ENCODE measurements around the gene N4BP2.

Gene N4BP2

DNA sequence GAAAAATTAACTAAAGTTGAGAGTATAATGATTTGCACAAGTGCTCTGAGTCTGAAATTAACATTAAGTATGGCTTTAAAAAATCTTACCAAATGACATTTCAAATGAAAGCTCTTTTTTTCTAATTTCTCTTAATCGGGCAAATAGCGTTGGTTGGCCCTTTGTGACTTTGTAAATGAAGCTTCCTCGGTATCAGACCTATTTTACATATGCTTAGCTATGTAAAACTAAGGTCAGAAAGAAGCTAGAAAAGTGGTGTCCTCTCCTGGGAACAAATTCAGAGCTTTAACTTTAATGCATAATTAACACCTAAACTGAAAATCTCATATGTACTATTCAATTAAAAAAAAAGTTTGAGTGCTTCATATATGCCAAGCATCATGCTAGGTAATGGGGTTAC is 62.7 kb downstream of the N4BP2 start:
- no peak for DNase-seq
- Histone ChIP-seq H3K27ac (ENCODE audit: low read length) (no peak overlapping the region), H3K4me1 (ENCODE audit: low read length) (no peaks in the 10 kb centered on the region), H3K9ac (ENCODE audit: low read length) (no peak overlapping the region), H3K4me3 (ENCODE audit: low read length) (no peak overlapping the region), H4K20me1 (ENCODE audit: insufficient read depth, low read length) (no peaks in the 10 kb centered on the region), H3K36me3 (replicated peaks; ENCODE audit: insufficient read depth, low read length) (no peaks in the 10 kb centered on the region), H3K4me2 (ENCODE audit: low read depth, low read length) (no peak overlapping the region), H3K9me3 (replicated peaks; ENCODE audit: insufficient read depth, low read length) (no peaks in the 10 kb centered on the region), H3K9me2 (replicated peaks; ENCODE audit: insufficient read depth, low read length) (no peaks in the 10 kb centered on the region), H3K27me3 (replicated peaks; ENCODE audit: insufficient read depth, low read length) (no peaks in the 10 kb centered on the region), H2AFZ (ENCODE audit: low read length) (no peak overlapping the region), H3K79me2 (ENCODE audit: low read length) (no peaks in the 10 kb centered on the region), H3F3A (ENCODE audit: insufficient read depth, low read length) (no peaks in the 10 kb centered on the region)
- TF ChIP-seq, protein P1, sequence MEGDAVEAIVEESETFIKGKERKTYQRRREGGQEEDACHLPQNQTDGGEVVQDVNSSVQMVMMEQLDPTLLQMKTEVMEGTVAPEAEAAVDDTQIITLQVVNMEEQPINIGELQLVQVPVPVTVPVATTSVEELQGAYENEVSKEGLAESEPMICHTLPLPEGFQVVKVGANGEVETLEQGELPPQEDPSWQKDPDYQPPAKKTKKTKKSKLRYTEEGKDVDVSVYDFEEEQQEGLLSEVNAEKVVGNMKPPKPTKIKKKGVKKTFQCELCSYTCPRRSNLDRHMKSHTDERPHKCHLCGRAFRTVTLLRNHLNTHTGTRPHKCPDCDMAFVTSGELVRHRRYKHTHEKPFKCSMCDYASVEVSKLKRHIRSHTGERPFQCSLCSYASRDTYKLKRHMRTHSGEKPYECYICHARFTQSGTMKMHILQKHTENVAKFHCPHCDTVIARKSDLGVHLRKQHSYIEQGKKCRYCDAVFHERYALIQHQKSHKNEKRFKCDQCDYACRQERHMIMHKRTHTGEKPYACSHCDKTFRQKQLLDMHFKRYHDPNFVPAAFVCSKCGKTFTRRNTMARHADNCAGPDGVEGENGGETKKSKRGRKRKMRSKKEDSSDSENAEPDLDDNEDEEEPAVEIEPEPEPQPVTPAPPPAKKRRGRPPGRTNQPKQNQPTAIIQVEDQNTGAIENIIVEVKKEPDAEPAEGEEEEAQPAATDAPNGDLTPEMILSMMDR (IDR thresholded peaks at IDR 0.05; ENCODE audit: low read length), result no peak
- TF ChIP-seq EZH2 (optimal IDR thresholded peaks at IDR 0.05; ENCODE audit: low read depth, low read length) (no peak), EZH2phosphoT487 (IDR thresholded peaks at IDR 0.05; ENCODE audit: low read length) (no peak)

DNA sequence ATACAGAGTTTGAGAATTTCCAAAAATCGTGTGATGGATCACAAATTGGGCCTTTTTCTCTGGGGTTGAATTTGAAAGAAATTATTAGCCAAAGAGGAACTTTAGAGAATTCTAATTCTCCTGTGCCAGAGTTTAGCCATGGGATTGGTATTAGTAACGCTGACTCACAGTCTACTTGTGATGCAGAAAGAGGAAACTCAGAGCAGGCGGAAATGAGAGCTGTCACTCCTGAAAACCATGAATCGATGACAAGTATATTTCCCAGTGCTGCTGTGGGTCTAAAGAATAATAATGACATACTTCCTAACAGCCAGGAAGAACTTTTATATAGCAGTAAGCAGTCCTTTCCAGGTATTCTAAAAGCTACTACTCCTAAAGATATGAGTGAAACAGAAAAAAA is 64.9 kb downstream of the N4BP2 start:
- H2AFZ ChIP-seq (ENCODE audit: low read length), result no peak overlapping the region
- H3K27ac ChIP-seq (ENCODE audit: low read length), result no peak overlapping the region
- H3K4me1 ChIP-seq (ENCODE audit: low read length), result no peaks in the 10 kb centered on the region

DNA sequence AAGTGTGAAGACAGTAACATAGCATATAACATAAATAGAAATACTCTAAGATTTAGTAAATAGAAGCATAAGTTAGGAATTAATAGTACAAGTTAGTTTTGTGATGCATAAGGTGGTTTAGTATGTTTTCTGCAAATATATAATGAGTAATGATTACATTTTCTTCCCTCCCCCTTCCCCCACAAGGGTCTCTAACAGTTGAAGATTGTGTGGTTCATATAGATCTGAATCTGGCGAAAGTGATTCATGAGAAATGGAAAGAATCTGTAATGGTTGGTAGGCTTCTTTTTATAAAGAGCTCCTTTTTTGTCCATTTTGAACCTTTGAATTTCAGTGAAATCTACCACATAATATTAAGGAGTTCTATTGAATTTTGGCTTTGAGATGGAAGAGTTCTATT is 66.3 kb downstream of the N4BP2 start:
- no peaks in the 10 kb centered on the region for H3K9me3 ChIP-seq (replicated peaks; ENCODE audit: insufficient read depth, low read length)
- no peak overlapping the region for H3K9ac ChIP-seq (ENCODE audit: low read length)
- no peaks in the 10 kb centered on the region for H4K20me1 ChIP-seq (ENCODE audit: insufficient read depth, low read length)
- DNase-seq, result no peak
- H3F3A ChIP-seq (ENCODE audit: insufficient read depth, low read length), result no peaks in the 10 kb centered on the region
- H3K4me2 ChIP-seq (ENCODE audit: low read depth, low read length), result no peak overlapping the region
- no peaks in the 10 kb centered on the region for H3K36me3 ChIP-seq (replicated peaks; ENCODE audit: insufficient read depth, low read length)
- no peaks in the 10 kb centered on the region for H3K4me1 ChIP-seq (ENCODE audit: low read length)
- TF ChIP-seq EZH2phosphoT487 (IDR thresholded peaks at IDR 0.05; ENCODE audit: low read length), result no peak
- TF ChIP-seq, protein P1 (IDR thresholded peaks at IDR 0.05; ENCODE audit: low read length), result no peak
- TF ChIP-seq EZH2 (optimal IDR thresholded peaks at IDR 0.05; ENCODE audit: low read depth, low read length), result no peak
- no peaks in the 10 kb centered on the region for H3K27me3 ChIP-seq (replicated peaks; ENCODE audit: insufficient read depth, low read length)
- H2AFZ ChIP-seq (ENCODE audit: low read length), result no peak overlapping the region
- no peak overlapping the region for H3K4me3 ChIP-seq (ENCODE audit: low read length)
- H3K79me2 ChIP-seq (ENCODE audit: low read length), result no peaks in the 10 kb centered on the region
- H3K9me2 ChIP-seq (replicated peaks; ENCODE audit: insufficient read depth, low read length), result no peaks in the 10 kb centered on the region
- H3K27ac ChIP-seq (ENCODE audit: low read length), result no peak overlapping the region

More for the DNA sequence above, 64.9 kb downstream of the N4BP2 start:
- Histone ChIP-seq H3K4me3 (ENCODE audit: low read length) (no peak overlapping the region), H4K20me1 (ENCODE audit: insufficient read depth, low read length) (no peaks in the 10 kb centered on the region), H3K36me3 (replicated peaks; ENCODE audit: insufficient read depth, low read length) (no peaks in the 10 kb centered on the region), H3K27me3 (replicated peaks; ENCODE audit: insufficient read depth, low read length) (no peaks in the 10 kb centered on the region), H3K9ac (ENCODE audit: low read length) (no peak overlapping the region), H3F3A (ENCODE audit: insufficient read depth, low read length) (no peaks in the 10 kb centered on the region), H3K9me2 (replicated peaks; ENCODE audit: insufficient read depth, low read length) (no peaks in the 10 kb centered on the region), H3K79me2 (ENCODE audit: low read length) (no peaks in the 10 kb centered on the region), H3K9me3 (replicated peaks; ENCODE audit: insufficient read depth, low read length) (no peaks in the 10 kb centered on the region), H3K4me2 (ENCODE audit: low read depth, low read length) (no peak overlapping the region)
- no peak for DNase-seq
- TF ChIP-seq EZH2 (optimal IDR thresholded peaks at IDR 0.05; ENCODE audit: low read depth, low read length) (no peak), EZH2phosphoT487 (IDR thresholded peaks at IDR 0.05; ENCODE audit: low read length) (no peak)
- TF ChIP-seq, protein P1 (IDR thresholded peaks at IDR 0.05; ENCODE audit: low read length), result no peak
